Measurements from ENCODE around the gene ADAM10.

The ADAM10 gene

DNA sequence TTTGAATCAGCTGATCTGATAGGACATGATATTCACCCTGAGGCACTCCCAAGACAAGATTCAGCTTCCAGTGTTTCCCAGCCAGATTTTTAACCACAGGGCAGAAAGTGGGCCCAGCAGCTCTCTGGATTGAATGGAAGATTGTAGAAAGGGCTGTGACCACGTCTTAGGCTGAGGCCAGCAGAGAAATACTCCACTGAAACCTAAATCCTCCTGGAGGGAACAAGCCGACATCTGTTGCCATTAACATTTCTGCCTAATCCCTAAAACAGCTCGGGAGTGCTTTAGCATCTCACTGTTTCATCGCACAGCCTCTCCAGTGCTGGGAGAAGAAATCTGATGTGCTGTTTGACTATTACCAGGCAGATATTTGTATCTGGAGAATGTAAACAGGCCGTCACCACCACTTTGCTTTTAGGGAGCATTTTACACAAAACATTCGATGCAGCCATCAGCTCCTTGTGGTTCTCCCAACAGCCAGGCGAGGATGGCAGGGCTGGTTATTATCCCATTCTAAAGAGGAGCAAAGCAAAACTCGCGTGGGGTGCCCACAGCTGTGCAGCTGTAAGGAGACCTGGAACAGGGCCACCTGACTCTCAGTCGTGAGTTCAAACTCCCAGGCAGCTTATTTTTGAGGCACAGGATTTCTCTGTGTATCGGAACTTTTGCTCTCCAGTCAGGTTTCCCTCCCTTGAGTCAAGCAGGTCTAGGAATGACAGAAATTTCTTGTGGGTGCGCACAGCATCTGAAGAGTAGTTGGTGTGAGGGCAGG lies 200.3 kb downstream of the ADAM10 start:
- no peak for DNase-seq

GRCh38 chr15:58548308-58549012 lies 201.0 kb downstream of the ADAM10 start:
- no peak for DNase-seq

DNA sequence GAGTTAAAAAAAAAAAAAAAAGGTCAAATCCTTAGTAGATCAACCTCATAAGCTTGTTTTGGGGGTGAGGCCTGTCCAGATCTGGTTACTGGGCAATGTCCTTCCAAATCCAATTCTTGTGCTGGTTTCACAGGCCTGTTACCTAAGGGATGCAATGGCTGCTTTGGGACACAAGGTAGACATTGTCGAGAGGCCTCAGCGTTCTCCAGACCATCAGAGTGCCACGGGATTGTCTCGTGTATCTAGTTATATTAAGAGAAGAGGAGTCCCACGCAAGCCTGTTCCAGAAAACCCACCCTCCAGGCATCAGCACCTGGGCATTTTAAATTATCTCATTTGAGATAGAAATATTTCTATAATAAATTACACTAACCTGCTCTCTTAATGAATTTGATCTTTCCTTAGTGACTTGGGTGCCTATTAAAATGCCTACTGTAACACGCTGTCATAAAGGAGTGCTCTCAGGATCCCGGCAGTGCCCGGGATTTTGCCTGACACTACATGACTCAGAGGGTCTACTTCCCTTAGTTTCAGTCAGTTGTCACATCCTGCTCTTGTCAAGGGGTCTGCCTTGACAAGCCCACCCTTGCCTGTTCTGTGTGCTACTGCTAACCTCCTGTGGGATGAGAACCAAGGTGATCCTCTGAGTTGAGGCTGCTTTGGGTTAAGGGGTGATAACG lies 201.7 kb downstream of the ADAM10 start:
- DNase-seq = no peak

DNA sequence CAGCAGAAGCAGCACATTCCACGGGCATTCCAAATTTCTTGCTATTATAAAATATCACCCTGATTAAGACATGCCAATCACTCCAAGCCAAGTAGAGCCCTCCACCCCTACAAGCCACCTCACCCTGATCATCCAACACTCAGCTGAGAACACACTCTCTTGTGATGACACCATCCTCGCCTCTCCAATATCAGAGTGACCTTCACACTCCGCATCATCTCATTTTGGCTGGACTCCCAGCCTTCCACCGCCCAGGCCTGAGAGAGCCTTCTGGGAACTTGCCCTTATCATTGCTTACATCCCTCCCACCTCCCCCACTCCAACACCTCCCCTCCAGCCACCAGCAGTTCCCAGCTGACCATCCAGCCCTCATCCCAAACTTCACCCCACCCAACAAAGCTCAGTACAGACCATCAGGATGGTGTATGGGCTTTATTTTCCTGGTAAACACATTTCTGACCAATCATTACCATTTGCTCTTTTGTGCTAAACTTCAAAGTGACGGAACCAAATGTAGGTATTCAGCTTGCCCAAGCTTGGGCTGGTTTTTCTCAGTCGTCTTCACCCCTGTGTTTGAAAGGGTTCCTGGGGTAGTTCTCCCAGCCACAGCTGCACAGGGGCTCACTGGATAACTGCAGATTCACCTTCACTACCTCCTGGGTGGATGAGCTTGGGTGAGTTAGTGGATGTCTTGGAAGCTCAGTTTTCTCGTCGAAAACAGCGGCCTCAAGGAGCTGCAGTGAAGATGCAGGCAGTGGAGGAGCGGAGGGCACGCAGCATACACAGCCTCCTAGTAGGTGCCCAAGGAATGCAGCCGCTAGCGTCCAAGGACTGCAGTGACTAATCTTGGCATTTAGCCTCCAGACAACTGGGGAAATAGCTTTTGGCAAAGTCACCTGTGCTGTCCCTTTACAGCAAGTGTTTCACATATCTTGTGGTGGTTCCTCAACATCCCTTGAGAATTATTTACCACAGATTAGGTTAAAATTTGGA lies 202.6 kb downstream of the ADAM10 start:
- DNase-seq = no peak

DNA sequence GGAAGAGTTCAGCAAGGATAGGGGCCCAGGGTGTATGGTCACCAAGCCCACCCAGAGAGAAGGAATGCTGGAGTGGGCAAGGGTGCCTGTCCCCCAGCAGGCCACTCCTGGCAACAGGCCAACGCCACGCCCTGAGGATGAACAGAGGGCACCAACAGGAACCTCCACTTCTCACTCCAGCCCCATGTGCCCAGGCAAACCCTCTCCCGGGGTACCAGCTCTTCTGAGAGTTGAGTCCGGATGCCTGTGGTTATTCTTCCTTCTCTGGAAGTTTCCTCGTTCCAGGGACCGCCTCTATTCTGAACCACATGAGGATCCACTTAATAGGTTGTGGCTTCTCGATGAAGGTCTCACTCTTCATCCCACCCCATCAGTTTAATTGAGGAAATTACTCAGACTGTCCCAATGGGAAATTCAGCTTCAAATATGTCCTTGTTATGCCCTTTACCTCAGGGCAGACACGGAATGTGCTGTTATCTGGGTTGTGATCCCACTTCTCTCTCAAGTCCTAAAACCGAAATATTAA lies 203.4 kb downstream of the ADAM10 start:
- no peak for DNase-seq

GRCh38 chr15:58545307-58546065 lies 204.0 kb downstream of the ADAM10 start:
- no peak for DNase-seq

GRCh38 chr15:58544756-58545155 lies 204.8 kb downstream of the ADAM10 start:
- DNase-seq = no peak

DNA sequence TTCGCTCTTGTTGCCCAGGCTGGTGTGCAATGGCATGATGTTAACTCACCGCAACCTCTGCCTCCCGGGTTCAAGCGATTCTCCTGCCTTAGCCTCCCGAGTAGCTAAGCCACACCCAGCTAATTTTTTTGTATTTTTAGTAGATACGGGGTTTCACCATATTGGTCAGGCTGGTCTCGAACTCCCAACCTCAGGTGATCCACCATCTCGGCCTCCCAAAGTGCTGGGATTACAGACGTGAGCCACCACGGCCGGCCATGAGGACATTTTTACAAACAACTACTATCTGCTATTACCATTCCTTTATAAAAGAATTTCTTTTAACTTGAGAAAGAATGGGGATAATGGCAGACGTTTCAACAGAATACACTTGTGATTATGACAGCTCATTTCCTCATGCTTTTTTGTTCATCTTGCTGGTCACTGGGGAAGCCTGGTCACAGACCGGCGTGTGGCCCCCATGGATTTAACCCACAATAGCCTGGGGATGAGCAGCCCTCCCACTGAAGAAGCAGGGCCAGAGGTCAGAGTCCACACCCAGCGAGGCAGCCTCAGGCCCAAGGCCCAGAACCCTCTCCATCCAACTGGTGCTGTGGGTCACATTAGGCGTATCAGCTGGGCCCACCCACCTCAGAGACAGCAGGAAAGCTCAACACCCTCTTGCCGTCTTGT lies 205.7 kb downstream of the ADAM10 start:
- no peak for DNase-seq

GRCh38 chr15:58541410-58542087 lies 208.0 kb downstream of the ADAM10 start:
- no peak for DNase-seq

DNA sequence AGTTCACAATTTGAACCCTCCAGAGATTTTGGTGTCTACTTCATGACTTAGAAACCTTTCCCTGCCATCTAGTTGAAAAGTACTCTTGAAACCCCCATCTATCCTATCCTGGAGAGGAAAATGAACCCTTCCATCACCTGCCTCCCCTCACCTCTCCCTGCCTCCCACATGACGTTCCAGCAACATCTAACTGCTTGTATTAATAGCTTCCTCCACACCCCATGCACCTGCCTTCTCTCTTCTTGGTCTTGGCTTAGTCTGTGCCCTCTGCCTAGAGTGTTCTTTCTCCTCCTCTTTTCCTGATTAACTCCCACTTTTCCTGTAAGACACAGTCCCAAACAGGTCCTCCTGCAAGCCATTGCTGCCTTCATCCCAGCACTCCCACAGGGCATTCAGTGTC lies 210.0 kb downstream of the ADAM10 start:
- no peak for DNase-seq

- DNase-seq = no peak
Observed at GRCh38 chr15:58538901-58539300, 210.6 kb downstream of the ADAM10 start.

All from NCI-H446 treated with DMSO at 0.1 percent for 48 hours (cell line).